Measurements from ENCODE around the gene GRIN1.

The GRIN1 gene

GRCh38 chr9:137138722-137139467 is at the start of gene GRIN1:
GRIN1 (plus strand) TSS chr9:137139154; CDS start chr9:137139487, 333 bp downstream.
- peak; percentile 80 for DNase-seq (ENCODE audit: low spot score)

GRCh38 chr9:137089232-137089947 is 49.6 kb upstream of the GRIN1 start:
- no peak for DNase-seq (ENCODE audit: low spot score)

- DNase-seq (ENCODE audit: low spot score) = no peak
Measured at GRCh38 chr9:137095664-137096517, 43.1 kb upstream of the GRIN1 start.

- DNase-seq (ENCODE audit: low spot score) = no peak
Measured at GRCh38 chr9:137096785-137097546, 42.0 kb upstream of the GRIN1 start.

- DNase-seq (ENCODE audit: low spot score) = no peak
Measured at GRCh38 chr9:137097761-137098462, 41.0 kb upstream of the GRIN1 start.

- no peak for DNase-seq (ENCODE audit: low spot score)
Measured at GRCh38 chr9:137099231-137099630, 39.7 kb upstream of the GRIN1 start.

- no peak for DNase-seq (ENCODE audit: low spot score)
Measured at GRCh38 chr9:137103206-137103999, 35.6 kb upstream of the GRIN1 start.

GRCh38 chr9:137105814-137106661 is 32.9 kb upstream of the GRIN1 start:
- no peak for DNase-seq (ENCODE audit: low spot score)

- no peak for DNase-seq (ENCODE audit: low spot score)
Measured at GRCh38 chr9:137106662-137107250, 32.2 kb upstream of the GRIN1 start.

- no peak for DNase-seq (ENCODE audit: low spot score)
Measured at GRCh38 chr9:137107312-137107921, 31.5 kb upstream of the GRIN1 start.

- DNase-seq (ENCODE audit: low spot score) = no peak
Measured at GRCh38 chr9:137107982-137108381, 31.0 kb upstream of the GRIN1 start.

- DNase-seq (ENCODE audit: low spot score) = no peak
Measured at GRCh38 chr9:137108608-137109249, 30.2 kb upstream of the GRIN1 start.

- DNase-seq (ENCODE audit: low spot score) = peak; percentile 5
Measured at GRCh38 chr9:137109250-137110146, 29.5 kb upstream of the GRIN1 start.

GRCh38 chr9:137110147-137110910 is 28.6 kb upstream of the GRIN1 start:
- no peak for DNase-seq (ENCODE audit: low spot score)

GRCh38 chr9:137110911-137111787 is 27.8 kb upstream of the GRIN1 start:
- DNase-seq (ENCODE audit: low spot score) = no peak
